ENCODE data around the gene LGALS8.
"Not testable (repeated sequence)": the region's sequence is repeated elsewhere in the genome, so short reads cannot be mapped to it uniquely, and the experiment has no call there.

LGALS8 gene
- 99.1 to 280 (median 150) reads per million in 3 experiments for total RNA-seq

DNA sequence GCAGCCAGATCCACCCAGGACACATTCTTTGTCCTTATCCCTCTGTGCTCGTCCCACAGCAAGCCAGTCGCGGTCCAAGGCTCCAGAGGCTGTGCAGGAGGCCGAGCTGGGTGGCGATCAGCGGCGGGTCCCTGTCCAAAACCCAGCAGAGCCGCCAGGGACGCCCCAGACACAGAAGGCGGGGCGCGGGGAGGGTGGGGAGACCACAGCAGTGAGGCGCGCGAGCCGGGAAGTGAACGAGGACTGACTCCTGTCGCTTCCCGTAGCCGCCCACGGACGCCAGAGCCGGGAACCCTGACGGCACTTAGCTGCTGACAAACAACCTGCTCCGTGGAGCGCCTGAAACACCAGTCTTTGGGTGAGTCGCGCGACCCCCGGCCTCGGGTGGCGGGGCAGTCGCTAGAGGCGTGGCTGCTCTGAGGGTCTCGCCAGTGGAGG lies at the start of gene LGALS8:
Gene LGALS8 (plus strand): TSS at position 279 of the 438 bp plus-strand sequence. CDS start 2,089 bp downstream, outside the sequence.
- peak; percentile 81 for DNase-seq

DNA sequence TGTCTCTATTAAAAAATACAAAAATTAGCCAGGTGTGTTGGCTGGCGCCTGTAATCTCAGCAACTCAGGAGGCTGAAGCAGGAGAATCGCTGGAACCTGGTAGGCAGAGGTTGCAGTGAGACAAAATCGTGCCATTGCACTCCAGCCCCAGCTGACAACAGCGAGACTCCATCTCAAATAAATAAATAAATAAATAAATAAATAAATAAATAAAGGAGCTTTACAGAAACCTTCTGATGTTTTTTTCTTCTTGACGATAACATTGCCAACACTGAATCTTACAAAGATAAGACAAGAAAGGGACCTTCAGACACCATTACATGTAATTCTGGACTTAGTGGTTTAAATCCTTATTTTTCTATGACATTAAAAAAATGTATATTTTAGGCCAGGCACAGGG lies 47.8 kb upstream of the LGALS8 start:
- DNase-seq = no peak

DNA sequence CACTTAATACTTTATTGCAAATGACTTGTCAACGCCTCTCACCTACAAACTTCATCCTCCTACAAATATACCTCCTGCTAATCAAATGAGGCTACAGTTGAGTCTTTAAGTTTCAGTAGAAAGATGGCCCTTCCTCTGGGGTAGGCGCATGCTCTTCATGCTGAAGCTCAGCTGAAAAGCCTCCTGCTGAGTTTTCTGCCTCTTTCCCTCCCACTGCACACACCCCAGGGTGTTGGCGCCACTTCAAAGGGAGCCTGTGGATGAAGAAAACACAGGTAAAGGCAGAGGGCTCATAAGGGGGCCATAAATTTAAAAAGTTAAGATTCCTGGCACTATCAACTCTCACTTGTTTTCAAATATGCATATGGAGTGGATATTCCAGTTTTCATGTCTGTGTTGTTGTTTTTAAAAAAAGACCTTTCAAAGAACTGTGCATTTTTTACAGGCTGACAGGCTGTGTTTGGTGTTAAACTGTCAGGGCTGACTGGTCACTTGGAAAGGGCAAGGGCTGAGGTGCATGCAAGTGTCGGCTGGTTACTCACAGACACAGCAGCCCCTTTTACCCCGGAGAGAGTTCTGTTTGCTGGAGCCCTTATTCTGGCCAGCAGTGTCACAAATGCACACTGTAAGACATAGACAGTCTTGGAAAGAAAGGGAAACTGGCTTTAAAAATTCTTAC lies 42.9 kb upstream of the LGALS8 start:
- DNase-seq = no peak

DNA sequence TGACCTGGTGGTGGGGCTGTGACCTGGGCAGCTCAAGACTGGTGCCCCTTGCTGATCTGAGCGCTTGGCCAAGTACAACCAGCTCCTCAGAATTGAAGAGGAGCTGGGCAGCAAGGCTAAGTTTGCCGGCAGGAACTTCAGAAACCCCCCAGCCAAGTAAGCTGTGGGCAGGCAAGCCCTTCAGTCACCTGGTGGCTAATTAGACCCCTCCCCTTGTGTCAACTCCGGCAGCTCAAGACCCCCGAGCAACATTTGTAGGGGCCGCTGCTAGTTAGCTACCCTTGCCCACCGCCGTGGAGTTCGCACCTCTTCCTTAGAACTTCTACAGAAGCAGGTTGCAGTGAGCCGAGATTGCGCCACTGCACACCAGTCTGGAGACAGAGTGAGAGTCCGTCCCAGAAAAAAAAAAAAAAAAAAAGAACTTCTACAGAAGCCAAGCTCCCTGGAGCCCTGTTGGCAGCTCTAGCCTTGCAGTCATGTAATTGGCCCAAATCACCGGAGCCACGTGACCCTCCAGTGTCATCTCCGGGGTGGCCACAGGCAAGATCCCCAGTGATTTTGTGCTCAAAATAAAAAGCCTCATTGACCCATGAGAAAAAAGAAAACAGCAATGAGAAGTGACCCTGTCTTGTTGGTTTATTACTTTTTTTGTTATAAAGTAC lies 39.3 kb upstream of the LGALS8 start:
- no peak for DNase-seq

DNA sequence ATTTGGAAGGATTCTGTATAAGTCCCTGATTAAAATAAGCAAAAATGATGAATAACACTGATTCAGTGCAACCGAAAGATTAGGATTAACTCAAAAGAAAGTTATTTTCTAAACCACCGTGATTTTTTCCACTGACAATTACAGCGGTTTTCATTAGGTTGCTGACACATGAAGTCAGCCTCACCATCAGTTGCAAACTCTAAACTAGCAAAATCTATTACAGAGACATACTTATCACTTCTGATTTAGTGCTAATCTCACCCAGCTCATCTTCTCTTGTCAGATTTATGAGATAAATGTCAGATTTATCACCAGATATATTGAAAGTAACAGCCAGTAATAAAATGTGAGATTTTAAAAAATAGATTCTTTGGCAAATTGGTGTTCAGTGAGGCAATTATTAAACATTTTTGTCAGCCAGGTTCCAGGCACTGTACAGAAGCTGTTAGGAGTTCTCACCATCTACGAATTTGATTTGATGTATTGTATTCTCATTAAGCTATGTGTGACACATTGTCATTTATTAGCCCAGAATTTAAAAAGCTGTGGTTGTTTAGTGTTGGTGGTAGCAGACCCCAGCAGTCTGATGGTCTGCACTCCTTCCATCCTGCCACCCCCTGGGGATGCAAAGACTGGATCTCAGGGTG lies 37.3 kb upstream of the LGALS8 start:
- no peak for DNase-seq

DNA sequence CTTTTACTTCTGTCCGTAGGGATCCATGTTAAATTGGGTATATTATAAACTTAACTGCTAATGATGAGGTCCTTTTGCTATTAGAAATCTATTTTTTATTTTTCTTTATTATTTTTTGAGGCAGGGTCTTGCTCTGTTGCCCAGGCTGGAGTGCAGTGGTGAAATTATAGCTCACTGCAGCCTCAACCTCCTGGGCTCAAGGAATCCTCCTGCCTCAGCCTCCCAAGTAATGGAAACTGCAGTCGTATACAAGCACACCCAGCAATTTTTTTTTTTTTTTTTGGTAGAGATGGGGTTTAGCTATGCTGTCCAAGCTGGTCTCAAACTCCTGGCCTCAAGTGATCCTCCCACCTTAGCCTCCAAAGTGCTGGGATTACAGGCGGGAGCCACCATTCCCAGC lies 34.6 kb upstream of the LGALS8 start:
- not testable (repeated sequence) for DNase-seq

DNA sequence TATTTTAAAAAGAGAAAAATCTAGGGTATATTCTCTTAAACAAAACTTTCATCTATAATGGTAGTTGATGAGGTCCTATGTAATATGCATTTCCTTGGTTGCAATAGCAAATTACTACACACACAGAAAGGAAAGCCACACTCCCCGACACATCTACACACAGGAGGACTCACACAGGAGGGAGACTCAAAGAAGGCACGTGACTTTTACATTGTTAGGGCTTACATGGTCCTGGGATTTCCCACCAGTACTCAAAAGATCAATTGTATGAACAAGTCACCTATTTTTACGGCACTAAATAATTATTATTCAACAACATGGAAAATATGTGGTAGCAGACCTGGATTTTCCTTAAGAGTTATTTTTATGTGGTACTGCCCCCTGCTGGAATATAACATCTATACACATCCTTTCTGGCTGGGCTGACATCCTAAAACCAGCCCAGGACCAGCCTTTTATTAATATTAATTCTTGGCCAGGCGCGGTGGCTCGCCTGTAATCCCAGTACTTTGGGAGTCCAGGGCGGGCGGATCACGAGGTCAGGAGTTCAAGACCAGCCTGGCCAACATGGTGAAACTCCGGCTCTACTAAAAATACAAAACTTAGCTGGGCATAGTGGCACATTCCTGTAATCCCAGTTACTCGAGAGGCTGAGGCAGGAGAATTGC lies 33.9 kb upstream of the LGALS8 start:
- DNase-seq = peak; percentile 33

DNA sequence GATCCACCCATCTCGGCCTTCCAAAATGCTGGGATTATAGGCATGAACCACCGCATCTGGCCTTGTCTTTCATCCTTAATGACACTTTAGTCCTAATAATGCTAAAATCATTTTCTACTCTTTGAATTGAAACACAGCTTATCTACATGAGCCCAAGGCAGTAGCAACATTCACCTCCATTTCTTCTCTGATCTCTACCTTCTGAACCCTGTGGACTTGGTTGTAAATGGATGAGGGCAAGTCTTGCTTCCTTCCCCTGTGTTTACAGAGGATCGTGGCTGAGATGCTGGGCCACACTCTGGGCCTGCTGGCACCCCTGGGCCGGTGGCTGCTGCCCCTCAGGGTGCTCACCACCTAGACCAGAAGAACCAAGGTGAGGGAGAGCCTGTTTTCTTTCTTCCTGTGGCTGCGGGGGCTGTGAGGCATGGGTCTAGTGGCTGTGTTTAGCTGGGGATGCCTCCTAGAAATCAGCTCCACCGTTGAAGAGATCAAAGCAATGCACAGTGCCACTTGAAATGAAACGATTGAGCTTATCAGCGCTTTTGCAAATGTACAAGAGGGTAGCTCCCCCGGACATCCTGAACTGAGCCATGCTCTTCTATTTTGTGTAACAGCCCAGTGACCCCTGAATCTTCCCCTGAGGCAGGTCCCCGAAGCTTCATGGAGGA lies 32.2 kb upstream of the LGALS8 start:
- no peak for DNase-seq

DNA sequence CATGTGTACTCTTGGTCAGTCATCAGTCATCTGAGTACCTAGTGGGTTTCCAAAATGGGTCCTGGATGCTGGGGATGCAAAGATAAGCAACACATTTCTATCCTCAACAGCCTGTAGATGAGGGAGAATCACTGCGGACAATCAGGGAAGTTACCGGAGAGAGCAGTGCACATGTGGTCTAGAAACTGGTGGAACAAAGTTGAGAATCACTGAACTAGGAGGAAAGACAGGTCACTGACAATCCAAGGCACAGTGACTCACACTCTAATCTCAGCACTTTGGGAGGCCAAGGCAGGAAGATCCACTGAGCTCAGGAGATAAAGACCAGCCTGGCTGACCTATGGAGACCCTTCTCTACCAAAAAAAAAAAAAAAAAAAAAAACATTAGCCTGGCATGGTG lies 31.4 kb upstream of the LGALS8 start:
- no peak for DNase-seq

DNA sequence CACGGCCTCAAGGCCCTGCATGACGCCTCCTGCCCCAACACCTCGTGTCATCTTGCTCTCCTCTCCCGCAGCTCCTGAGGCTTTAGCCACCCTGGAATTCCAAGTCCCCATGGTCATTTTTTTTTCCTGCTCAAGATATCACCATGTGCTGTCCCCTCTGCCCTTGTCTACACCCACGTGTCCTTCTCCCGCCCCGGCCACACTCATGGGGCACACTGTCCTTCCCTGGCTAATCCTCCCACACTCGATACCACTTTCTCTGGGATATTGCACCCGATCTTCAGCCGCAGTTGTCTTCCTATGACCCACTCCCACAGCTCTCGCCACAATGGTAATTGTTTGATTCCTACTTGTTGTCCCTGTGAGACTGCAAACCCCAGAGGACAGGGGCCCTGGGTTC lies 29.7 kb upstream of the LGALS8 start:
- DNase-seq = no peak

DNA sequence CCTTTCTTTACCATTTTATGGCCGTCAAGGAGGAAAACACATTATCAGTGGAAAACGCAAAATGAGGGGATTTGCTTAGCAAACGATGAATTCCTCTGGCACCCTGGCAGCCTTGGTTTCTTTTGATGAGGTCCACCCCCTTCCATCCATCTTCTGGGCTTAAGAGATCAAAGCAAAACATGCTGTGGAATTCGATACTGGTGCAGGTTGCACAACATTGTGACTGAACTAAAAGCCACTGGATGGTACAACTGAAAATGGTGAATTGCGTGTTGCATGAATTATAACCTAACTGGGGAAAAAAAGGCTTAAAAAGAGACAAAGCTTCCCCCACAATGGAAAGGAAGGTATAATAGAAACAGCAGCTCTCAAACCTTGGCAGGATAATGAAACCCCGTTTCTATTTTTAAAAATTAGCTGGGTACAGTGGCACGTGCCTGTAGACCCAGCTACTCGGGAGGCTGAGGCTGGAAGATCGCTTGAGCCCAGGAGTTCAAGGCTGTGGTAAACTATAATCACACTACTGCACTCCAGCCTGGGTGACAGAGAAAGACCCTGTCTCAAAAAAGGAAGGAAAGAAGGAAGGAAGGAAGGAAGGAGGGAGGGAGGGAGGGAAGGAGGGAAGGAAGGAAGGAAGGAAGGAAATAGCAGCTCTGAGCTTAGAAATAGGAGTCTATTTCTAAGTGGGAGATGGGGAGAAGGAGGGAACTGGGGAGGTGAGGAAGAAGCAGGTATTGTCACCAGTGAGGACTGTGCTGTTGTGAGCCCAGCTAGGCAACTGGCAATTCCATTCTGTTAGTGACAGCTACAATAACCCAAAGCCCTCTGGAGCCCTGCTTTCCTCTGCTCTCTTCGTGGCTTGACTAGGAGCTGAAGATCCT lies 29.0 kb upstream of the LGALS8 start:
- no peak for DNase-seq

DNA sequence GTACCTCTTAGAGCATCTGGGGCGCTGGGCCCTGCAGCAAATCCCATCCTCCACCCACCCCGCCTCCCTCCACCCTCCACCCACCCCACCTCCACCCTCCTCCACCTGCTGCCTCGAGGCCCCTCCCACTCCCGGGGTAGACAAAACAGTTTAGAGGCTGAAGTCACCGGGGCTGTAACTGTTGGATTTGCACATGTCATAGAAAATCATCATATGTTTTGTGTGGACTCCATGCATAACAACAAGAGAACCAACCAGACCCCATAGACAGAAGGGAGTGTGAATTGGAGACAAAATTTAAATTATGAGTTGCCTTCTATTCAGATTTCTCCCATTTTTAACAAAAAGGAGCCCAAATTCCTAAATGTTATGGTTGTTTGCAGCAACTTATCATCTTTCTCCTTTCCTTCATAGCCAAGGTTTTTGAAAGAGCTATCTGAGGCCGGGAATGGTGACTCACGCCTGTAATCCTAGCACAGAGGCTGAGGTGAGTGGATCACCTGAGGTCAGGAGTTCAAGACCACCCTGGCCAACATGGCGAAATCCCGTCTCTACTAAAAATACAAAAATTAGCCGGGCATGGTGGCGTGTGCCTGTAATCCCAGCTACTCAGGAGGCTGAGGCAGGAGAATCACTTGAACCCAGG lies 28.2 kb upstream of the LGALS8 start:
- no peak for DNase-seq

DNA sequence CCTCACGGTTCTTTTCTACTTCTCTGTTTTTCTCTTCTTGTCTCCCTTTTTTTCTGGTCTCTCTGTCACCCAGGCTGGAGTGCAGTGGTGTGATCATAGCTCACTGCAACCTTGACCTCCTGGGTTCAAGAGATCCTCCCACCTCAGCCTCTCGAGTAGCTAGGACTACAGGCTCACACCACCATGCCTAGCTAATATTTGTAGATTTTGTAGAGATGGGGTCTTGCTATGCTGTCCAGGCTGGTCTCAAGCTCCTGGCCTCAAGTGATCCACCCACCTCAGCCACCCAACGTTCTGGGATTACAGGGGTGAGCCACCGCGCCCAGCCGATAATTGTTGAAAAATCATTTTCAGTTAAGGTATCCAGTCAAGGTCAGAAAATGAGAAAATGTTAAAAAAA lies 25.9 kb upstream of the LGALS8 start:
- DNase-seq = no peak

DNA sequence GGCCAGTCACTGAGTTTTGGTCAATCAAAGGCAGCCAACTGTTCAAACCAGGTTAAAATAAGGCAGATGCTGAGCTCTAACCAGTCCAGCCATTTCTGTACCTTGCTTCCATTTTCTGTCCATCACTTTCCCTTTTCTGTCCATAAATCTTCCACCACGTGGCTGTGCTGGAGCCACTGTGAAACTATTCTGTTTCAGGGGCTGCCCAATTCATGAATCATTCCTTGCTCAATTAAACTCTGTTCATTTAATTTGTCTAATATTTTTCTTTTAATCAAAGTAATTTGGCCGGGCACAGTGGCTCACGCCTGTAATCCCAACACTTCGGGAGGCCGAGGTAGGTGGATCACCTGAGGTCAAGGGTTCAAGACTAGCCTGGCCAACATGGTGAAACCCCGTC lies 22.7 kb upstream of the LGALS8 start:
- no peak for DNase-seq

DNA sequence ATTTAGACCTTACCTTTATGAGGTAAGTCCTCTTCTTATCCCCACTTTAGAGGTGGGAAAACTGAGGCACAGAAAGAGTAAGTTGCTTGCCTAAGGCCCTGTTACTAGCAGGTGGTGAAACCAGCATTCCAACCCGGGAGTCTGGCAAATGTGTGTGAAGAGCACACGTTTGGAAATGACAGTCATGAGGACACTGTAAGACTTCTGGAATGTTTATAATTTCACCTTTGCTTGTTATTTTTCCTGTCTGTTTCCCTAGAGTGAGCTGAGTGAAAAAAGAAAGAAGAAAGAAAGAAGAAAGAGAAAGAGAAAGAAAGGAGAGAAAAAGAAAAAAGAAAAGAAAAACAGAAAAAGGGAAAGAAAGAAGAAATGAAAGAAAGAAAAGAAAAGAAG lies 21.2 kb upstream of the LGALS8 start:
- DNase-seq = no peak

DNA sequence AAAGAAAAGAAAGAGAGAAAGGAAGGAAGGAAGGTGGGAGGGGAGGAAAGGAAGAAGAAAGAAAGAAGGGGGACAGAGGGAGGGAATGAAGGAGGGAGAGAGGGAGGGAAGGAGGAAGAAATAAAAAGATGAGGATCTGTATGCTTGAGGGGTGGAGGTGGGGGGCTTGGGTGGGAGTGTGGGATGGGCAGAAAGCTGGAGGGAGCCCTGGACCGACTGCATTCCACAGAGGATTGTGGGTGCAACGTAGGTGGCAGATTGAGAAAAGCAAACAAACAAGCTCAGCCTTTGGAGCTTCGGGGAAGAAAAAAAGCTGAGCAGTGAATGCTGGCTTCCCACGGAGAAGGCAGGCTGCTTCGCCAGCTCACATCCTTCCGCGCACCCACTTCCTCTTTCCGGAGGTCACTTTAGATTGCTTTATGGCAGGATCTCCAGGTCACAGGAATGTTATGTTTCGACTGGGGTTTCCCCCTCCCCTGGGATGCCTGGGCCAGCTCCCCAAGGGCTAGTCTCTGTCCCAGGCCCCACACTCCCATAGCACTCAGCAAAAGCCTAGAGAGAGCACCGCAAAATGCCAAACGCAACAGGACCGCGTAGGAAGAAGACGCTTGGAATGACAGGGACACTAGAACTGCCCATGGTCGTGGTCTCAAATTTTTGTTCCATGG lies 20.7 kb upstream of the LGALS8 start:
- no peak for DNase-seq

DNA sequence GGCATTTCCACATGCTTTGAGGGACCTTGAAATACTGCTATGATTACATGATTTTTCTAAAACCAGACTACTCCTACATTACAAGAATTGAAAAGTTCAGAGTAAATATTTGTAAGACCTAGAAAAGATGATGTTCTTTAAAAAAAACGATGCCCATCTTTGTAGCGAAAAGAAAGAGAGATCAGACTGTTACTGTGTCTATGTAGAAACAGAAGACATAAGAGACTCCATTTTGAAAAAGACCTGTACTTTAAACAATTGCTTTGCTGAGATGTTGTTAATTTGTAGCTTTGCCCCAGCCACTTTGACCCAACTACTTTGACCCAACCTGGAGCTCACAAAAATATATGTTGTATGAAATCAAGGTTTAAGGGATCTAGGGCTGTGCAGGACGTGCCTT lies 19.4 kb upstream of the LGALS8 start:
- DNase-seq = not testable (repeated sequence)

DNA sequence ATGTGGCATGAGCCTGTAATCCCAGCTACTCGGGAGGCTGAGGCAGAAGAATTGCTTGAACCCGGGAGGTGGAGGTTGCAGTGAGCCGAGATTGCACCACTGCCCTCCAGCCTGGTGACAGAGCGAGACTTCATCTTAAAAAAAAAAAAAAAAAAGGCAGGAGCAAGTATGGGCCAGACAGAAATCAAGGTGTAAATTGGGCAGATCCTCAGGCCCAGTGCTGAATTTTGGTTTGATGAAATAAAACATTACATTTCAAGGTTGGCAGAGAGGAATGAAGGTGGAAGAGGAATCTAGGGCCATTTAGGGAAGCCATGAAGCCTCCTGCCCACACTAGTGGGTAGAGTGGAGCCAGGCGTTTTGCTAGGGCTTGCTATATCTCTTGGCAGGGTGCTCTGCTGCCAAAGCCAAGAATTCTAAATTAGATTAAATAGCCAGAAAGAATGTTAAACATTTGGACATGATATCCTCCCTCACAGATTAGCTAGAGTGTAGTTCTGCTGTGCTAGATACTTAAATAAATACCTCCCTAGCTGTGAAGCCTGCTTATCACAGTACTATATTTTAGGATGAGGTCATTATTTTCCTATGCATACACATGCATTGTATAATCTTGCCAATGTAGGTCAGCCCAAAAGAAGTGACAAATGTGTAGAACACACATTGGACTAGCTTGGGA lies 16.6 kb upstream of the LGALS8 start:
- no peak for DNase-seq

DNA sequence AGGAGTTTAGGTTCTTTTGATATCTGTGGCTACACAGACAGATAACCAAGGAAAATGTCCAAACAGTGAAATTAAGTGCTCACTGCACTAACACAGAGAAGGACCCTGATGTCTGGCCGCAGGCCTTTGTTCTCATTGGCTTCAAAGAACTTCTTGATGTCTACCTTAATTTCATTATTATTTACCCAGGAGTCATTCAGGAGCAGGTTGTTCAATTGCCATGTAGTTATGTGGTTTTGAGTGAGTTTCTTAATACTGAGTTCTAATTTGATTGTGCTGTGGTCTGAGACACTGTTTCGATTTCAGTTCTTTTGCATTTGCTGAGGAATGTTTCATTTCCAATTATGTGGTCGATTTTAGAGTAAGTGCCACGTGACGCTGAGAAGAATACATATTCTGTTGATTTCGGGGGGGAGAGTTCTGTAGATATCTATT lies 15.2 kb upstream of the LGALS8 start:
- DNase-seq = no peak

DNA sequence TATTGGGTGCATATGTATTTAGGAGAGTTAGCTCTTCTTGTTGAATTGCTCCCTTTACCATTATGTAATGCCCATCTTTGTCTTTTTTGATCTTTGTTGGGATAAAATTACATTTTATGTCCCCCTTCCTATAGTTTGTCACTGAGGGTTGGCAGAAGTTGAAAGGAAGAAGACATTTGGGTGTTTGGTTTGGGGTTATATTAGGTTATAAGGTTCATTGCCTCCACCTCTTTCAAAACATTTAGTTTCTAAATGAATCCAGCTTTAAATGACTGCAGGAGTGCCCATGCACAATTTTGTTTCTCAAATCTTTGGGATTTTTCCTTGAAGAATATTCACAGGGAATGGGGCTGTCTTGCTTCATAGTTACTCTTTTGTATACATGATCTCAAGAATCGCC lies 14.6 kb upstream of the LGALS8 start:
- DNase-seq = no peak
